ENCODE measurements around the gene PAX5.

DNA sequence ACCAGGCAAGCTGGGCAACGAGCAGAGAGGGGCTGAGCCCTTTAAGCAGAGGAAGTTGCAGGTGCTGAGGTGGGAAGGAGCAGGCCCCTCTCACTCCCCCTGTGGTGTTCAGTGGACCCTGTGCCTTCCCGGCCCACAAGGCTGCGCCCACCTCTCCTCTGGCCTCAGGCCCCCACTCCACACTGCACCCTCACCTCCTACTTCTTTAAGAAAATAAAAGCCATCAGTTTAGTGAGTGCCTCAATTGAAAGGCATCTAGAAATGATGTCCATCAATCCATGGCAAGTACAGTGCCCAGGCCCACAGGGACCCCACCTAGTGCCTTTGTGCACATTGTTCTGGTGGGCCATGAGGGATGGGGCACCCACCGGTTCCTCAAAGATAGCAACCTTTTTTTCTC is 158.0 kb downstream of the PAX5 start:
- TF ChIP-seq EGR1 (IDR thresholded peaks at IDR 0.05) (no peak), TCF12 (IDR thresholded peaks at IDR 0.05; ENCODE audit: low read depth) (no peak)
